Loucy (cell line): ENCODE measurements around the gene DISP3.

ENCODE experiments used
- EZH2phosphoT487 ChIP-seq: fragments of 200-600 bp; IDR thresholded peaks from 2 replicates; pipeline ENCODE4 v1.6.1; 2018; ENCODE audit warnings: antibody characterized with exemption, mild to moderate bottlenecking, moderate library complexity, borderline replicate concordance
- TF ChIP-seq, protein P1 (sequence below): fragments of 200-600 bp; sonication (generic); conservative IDR thresholded peaks from 2 replicates; pipeline ENCODE4 v1.5.1; 2014; ENCODE audit warnings: mild to moderate bottlenecking, antibody characterized with exemption, low read length

GRCh38 chr1:11456965-11457364 is 22.0 kb upstream of the DISP3 start:
- TF ChIP-seq, protein P1, sequence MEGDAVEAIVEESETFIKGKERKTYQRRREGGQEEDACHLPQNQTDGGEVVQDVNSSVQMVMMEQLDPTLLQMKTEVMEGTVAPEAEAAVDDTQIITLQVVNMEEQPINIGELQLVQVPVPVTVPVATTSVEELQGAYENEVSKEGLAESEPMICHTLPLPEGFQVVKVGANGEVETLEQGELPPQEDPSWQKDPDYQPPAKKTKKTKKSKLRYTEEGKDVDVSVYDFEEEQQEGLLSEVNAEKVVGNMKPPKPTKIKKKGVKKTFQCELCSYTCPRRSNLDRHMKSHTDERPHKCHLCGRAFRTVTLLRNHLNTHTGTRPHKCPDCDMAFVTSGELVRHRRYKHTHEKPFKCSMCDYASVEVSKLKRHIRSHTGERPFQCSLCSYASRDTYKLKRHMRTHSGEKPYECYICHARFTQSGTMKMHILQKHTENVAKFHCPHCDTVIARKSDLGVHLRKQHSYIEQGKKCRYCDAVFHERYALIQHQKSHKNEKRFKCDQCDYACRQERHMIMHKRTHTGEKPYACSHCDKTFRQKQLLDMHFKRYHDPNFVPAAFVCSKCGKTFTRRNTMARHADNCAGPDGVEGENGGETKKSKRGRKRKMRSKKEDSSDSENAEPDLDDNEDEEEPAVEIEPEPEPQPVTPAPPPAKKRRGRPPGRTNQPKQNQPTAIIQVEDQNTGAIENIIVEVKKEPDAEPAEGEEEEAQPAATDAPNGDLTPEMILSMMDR = no peak
- no peak for TF ChIP-seq EZH2phosphoT487
